CD4-positive, alpha-beta T cell treated with Interleukin-15 for 1 hour (primary cell): ENCODE results near the gene YBX3.

ENCODE experiments used
- DNase-seq: peaks from one replicate; pipeline ENCODE4 v3.0.0-alpha.2; 2020

Gene YBX3

GRCh38 chr12:10668526-10668925, 54.6 kb downstream of the YBX3 start:
- no peak for DNase-seq

DNA sequence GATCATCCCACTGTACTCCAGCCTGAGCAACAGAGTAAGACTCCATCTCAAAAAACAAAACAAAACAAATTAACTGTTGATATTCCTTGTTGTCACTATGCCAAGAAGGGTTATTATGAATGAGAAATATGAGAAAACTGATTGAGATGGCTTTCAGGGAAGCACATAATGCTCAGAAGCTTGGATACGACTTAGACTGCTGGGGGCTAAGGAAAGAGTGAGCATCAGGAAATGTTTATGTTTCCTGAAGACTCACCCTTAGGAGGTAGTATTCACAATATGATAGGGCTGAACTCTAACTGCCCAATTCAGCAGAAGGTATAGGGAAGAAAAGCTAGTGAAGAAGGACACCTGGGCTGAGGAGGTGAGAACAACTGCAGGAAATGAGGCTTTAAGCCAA, 55.5 kb downstream of the YBX3 start:
- DNase-seq = no peak

DNA sequence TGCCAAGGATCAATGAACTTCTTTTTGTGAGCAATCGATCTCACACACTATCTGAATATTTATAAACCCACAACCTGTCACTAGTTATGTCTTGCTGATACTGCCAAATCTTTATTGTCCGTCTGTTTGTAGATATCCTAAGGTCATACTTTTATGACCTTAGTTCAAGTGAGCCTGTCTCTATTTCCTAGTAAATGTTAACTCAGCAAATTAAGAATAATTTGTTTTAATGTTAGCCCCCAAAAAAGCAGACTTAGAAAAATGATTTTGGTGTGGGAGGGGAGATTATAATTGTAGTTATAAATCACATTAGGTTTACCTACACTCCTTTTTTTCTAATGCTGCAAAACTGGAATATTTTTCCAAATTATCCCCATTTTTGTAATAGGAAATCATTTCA, 58.6 kb downstream of the YBX3 start:
- no peak for DNase-seq

DNA sequence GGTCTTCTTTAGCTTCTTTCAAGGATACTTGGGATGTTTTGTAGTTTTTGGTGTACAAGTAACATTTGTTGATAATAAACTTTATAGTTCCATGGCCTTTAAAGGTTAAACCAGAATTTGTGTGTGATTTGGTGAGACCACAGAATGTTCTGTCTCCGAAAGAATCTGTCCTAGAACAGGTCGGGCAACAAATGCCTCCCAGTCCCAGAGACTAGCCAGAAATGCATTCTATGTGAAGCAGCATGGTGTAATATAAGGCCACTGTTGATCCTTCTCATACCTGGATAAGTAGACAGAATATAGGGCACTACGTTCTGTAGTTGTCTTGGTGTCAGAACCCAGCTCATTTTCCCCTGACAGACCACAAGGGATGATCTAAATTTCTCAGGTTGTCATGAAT, 59.3 kb downstream of the YBX3 start:
- no peak for DNase-seq

- DNase-seq = no peak
Observed at GRCh38 chr12:10661338-10661737, 61.8 kb downstream of the YBX3 start.

DNA sequence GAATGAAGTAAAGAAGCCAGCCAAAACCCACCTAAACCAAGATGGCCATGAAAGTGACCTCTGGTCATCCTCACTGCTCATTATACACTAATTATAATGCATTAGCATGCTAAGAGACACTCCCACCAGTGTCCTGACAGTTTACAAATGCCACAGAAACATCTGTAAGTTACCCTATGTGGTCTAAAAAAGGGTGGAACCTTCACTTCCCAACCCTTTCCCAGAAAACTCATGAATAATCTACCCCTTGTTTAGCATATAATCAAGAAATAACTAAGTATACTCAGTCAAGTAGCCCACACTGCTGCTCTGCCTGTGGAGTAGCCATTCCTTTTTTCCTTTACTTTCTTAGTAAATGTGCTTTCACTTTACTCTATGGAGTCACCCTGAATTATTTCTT, 69.1 kb downstream of the YBX3 start:
- DNase-seq = no peak

GRCh38 chr12:10652192-10652591, 70.9 kb downstream of the YBX3 start:
- no peak for DNase-seq
